Measurements from ENCODE around the gene IQSEC2.

DNA sequence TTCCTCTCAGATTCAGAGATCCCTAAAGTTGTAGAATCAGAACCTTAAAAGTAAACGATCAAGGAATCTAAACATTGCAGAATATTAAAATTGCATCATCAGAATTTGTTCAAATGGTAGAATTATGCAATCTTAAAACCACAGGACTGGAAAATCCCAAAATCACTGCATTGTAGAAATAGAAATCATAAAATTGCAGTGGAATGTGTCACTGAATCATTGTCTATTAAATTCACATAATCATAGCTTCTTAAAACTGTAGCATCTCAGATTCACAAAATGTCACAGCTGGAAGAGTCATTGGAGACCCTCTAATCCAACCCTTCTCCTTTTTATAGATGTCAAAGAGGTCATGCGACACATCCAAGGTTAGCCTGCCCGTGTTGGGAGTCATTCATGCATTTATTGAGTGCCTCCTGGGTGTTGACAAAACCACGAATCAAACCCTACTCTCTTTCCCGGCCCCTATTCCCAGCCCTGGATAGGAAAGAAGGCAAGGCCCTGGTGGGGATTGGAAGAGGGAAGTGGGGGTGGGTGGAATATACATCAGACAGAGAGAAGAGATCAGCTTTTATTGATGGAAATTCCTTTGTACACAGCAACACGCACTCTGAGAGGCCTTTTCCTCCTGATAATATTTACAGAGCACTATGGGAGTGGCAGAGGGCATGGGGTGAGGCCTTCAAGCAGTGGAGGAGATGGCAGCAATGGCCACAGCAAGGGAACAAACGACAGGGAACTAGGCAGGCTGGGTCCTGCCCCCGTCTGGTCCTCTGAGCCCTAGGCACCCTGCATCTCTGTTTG is 15.4 kb downstream of the IQSEC2 start:
- TF ChIP-seq, protein P1, sequence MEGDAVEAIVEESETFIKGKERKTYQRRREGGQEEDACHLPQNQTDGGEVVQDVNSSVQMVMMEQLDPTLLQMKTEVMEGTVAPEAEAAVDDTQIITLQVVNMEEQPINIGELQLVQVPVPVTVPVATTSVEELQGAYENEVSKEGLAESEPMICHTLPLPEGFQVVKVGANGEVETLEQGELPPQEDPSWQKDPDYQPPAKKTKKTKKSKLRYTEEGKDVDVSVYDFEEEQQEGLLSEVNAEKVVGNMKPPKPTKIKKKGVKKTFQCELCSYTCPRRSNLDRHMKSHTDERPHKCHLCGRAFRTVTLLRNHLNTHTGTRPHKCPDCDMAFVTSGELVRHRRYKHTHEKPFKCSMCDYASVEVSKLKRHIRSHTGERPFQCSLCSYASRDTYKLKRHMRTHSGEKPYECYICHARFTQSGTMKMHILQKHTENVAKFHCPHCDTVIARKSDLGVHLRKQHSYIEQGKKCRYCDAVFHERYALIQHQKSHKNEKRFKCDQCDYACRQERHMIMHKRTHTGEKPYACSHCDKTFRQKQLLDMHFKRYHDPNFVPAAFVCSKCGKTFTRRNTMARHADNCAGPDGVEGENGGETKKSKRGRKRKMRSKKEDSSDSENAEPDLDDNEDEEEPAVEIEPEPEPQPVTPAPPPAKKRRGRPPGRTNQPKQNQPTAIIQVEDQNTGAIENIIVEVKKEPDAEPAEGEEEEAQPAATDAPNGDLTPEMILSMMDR (IDR thresholded peaks at IDR 0.05; ENCODE audit: insufficient read depth, low read length), result no peak
- no peak for TF ChIP-seq POLR2AphosphoS5 (IDR thresholded peaks at IDR 0.05; ENCODE audit: low read depth)
- no peak for TF ChIP-seq SPI1 (IDR thresholded peaks at IDR 0.05; ENCODE audit: borderline replicate concordance, low read depth)
- no peak for TF ChIP-seq REST (IDR thresholded peaks at IDR 0.05; ENCODE audit: insufficient replicate concordance, low read depth)

All from HL-60 (cell line).